Breast epithelium (tissue), 4 donors: ENCODE measurements around the gene S100A14. TPM values are rescaled to one million over a fixed set of nuclear protein-coding genes. Genes with fewer than 3 reads are reported as not detected.

Experiments
- DNase-seq, 2 donors: peaks; one replicate each; pipeline ENCODE4 v3.0.0-alpha.2; 2019; ENCODE audit warnings: low spot score in 2 of 2
- H3K27ac ChIP-seq, 2 donors: fragments of 200-600 bp; sonication (generic) in 1 of 2; one replicate each; pipeline ENCODE4 v1.5.1; 2016 to 2019; ENCODE audit warnings: mild to moderate bottlenecking in 1 of 2
- H3K27me3 ChIP-seq, 2 donors: fragments of 200-600 bp; sonication (generic) in 1 of 2; one replicate each; pipeline versions ENCODE4 v1.5.1 to v1.6.0; 2017 to 2019; ENCODE audit warnings: control low read depth in 1 of 2, mild to moderate bottlenecking in 1 of 2
- H3K36me3 ChIP-seq: fragments of 200-600 bp; one replicate; pipeline ENCODE4 v1.5.1; 2019
- H3K4me1 ChIP-seq, 2 donors: fragments of 200-600 bp; sonication (generic); one replicate each; pipeline ENCODE4 v1.5.1; 2016 to 2019; ENCODE audit warnings: control low read depth in 1 of 2
- H3K4me3 ChIP-seq, 3 donors: fragments of 200-600 bp; sonication (generic); 1 replicate in 2 of 3; 2 replicates in 1 of 3; pipeline ENCODE4 v1.5.1; 2016 to 2019; ENCODE audit warnings: mild to moderate bottlenecking in 3 of 3, moderate library complexity in 2 of 3
- H3K9me3 ChIP-seq, 2 donors: fragments of 200-600 bp; sonication (generic) in 1 of 2; one replicate each; pipeline ENCODE4 v1.5.1; 2016 to 2019; ENCODE audit warnings: control low read depth in 1 of 2
- POLR2A ChIP-seq: fragments of 450-650 bp; IDR thresholded peaks from one replicate; pipeline ENCODE4 v1.6.1; 2016; ENCODE audit warnings: antibody characterized with exemption, mild to moderate bottlenecking, moderate library complexity
- POLR2AphosphoS5 ChIP-seq, 3 donors: sonication (generic); formaldehyde crosslinking; IDR thresholded peaks; one replicate each; pipeline ENCODE4 v1.6.1; 2017; ENCODE audit warnings: antibody characterized with exemption in 3 of 3
- intact Hi-C: fragments of 100-400 bp; cut with DNase I; formaldehyde crosslinking; loops from one replicate; pipeline ENCODE4 v1.15.1; 2023; ENCODE audit warnings: low total_unique reads
- total RNA-seq, 3 donors: library from RNA; depleted of rRNA; stranded (reverse); fragments of >200 nt; gene quantifications; one replicate each; pipeline ENCODE4 v1.1.0, GENCODE V29; 2016
- TF ChIP-seq, protein P1 (sequence below), 3 donors: fragments of 450-650 bp; IDR thresholded peaks; one replicate each; pipeline ENCODE4 v1.5.1; 2016 to 2017; ENCODE audit warnings: antibody characterized with exemption in 3 of 3, mild to moderate bottlenecking in 3 of 3, moderate library complexity in 3 of 3

Gene S100A14
- 10 to 100 TPM in 2 of 3 donors, not detected in 1; 70.1 to 99.2 TPM for total RNA-seq

DNA sequence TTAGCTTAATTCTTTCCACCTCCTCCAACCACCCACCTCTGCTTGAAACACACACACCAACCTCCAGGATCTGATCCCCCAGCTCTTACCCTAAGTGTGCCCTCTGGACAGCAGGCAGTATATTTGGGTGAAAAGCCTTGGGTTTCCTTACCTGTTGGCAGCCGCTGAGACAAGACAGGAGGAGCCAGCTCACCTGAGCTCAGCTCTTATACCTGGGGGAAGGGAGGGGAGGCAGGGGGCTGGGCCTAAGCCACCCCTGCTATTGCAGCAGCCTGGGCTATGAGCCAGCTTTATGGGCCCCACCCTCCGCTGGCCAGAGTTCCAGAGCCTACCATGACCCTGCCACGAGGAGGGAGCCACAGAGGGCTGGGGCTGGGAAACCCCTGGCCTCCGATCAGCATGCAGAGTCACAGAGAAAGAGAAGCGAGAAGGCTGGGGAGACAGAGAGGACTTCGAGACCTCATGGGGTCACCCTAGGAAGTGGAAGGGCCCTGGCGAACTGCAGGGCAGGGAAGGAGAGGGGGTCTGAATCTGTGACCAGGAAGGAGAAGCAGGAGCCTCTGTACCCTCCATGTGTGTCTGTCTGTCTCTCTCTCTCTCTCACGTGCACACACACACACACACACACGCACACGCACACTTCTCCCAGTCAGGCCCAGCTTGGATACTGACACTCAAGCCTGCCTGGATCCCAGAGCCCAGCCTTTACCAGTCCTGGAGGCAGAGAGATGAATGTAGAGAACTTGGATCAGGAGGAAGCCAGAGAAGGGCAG is at the start of gene S100A14:
TSS of gene S100A14 (minus strand) at position 182 of the 773 bp plus-strand sequence. CDS start 467 bp downstream, outside the sequence.
- no peaks in the 10 kb centered on the region for H3K27me3 ChIP-seq
- H3K4me3 ChIP-seq = peak within 1 kb of the TSS in 2 of 3 donors; percentile 19 to 57
- peaks cover 5 to 23% of the 10 kb centered on the region in 2 donors for H3K4me1 ChIP-seq
- intact Hi-C loops = no loop called here
- no peaks in the 10 kb centered on the region for H3K9me3 ChIP-seq
- peak; percentile 73 to 74 for DNase-seq
- TF ChIP-seq POLR2A (no peak), POLR2AphosphoS5 (IDR thresholded peaks at IDR 0.05) (peak in 1 of 3 donors; percentile 10)
- no peaks in the 10 kb centered on the region for H3K36me3 ChIP-seq
- peak within 1 kb of the TSS; percentile 82 to 84 for H3K27ac ChIP-seq

- intact Hi-C loops = loop anchor here (2.0 kb wide), 1 partner anchor 60 kb away; no protein-coding TSS in a partner anchor
- DNase-seq = no peak
- H3K36me3 ChIP-seq = peaks cover 11% of the 10 kb centered on the region
These were observed 47.1 kb upstream of the S100A14 start for GRCh38 chr1:153663211-153663610.

DNA sequence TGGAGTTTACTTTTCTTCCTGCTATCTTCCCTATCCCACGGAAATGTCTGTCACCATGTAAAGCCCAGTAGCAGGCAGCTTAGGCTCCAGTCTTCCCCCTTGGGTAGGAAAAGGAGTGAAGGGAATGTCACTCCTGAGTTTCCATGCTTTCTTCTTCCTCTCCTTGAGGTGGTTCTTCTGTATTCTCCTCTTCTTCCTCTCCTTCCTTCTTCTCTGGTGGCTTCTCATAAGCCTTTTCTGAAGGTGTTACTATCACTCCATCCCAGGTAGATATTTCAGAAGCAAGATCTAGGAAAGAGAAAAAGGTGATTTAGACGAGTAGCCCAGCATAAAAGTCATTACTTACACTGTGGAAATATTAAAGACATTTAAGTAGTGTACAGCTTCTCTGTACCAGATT is 46.1 kb upstream of the S100A14 start:
- intact Hi-C loops = loop anchor here (2.0 kb wide), 1 partner anchor 59 kb away; no protein-coding TSS in a partner anchor
- TF ChIP-seq POLR2A (no peak), POLR2AphosphoS5 (IDR thresholded peaks at IDR 0.05) (no peak)
- TF ChIP-seq, protein P1, sequence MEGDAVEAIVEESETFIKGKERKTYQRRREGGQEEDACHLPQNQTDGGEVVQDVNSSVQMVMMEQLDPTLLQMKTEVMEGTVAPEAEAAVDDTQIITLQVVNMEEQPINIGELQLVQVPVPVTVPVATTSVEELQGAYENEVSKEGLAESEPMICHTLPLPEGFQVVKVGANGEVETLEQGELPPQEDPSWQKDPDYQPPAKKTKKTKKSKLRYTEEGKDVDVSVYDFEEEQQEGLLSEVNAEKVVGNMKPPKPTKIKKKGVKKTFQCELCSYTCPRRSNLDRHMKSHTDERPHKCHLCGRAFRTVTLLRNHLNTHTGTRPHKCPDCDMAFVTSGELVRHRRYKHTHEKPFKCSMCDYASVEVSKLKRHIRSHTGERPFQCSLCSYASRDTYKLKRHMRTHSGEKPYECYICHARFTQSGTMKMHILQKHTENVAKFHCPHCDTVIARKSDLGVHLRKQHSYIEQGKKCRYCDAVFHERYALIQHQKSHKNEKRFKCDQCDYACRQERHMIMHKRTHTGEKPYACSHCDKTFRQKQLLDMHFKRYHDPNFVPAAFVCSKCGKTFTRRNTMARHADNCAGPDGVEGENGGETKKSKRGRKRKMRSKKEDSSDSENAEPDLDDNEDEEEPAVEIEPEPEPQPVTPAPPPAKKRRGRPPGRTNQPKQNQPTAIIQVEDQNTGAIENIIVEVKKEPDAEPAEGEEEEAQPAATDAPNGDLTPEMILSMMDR (IDR thresholded peaks at IDR 0.05) = no peak
- no peak for DNase-seq
- H3K27ac ChIP-seq = no peak overlapping the region
- peaks cover 11% of the 10 kb centered on the region for H3K36me3 ChIP-seq
- H3K27me3 ChIP-seq = no peaks in the 10 kb centered on the region
- H3K9me3 ChIP-seq = no peaks in the 10 kb centered on the region
- no peak overlapping the region for H3K4me3 ChIP-seq
- peaks cover 0 to 4% of the 10 kb centered on the region in 2 donors for H3K4me1 ChIP-seq

More at GRCh38 chr1:153663211-153663610, 47.1 kb upstream of the S100A14 start:
- no peak overlapping the region for H3K4me3 ChIP-seq
- no peak for TF ChIP-seq POLR2AphosphoS5 (IDR thresholded peaks at IDR 0.05)
- TF ChIP-seq, protein P1 (IDR thresholded peaks at IDR 0.05) = no peak
- no peak for TF ChIP-seq POLR2A
- no peaks in the 10 kb centered on the region for H3K9me3 ChIP-seq
- no peak overlapping the region for H3K27ac ChIP-seq
- no peaks in the 10 kb centered on the region for H3K27me3 ChIP-seq
- H3K4me1 ChIP-seq = peaks cover 0 to 4% of the 10 kb centered on the region in 2 donors

GRCh38 chr1:153661111-153661708 is 45.1 kb upstream of the S100A14 start:
- H3K36me3 ChIP-seq = peaks cover 11% of the 10 kb centered on the region
- TF ChIP-seq POLR2A (no peak), POLR2AphosphoS5 (IDR thresholded peaks at IDR 0.05) (no peak)
- TF ChIP-seq, protein P1 (IDR thresholded peaks at IDR 0.05) = no peak
- H3K27ac ChIP-seq = peak overlapping the region in 1 of 2 donors; percentile 10
- H3K4me1 ChIP-seq = peaks cover 0 to 4% of the 10 kb centered on the region in 2 donors
- intact Hi-C loops = no loop called here
- no peaks in the 10 kb centered on the region for H3K9me3 ChIP-seq
- no peak for DNase-seq
- no peaks in the 10 kb centered on the region for H3K27me3 ChIP-seq
- H3K4me3 ChIP-seq = no peak overlapping the region

GRCh38 chr1:153659656-153660055 is 43.5 kb upstream of the S100A14 start:
- intact Hi-C loops = no loop called here
- Histone ChIP-seq H3K9me3 (no peaks in the 10 kb centered on the region), H3K27ac (peak overlapping the region; percentile 93 to 99), H3K36me3 (peaks cover 11% of the 10 kb centered on the region), H3K4me3 (peak overlapping the region in 2 of 3 donors; percentile 67 to 88), H3K4me1 (peaks cover 0 to 4% of the 10 kb centered on the region in 2 donors), H3K27me3 (no peaks in the 10 kb centered on the region)
- no peak for TF ChIP-seq POLR2A
- no peak for TF ChIP-seq POLR2AphosphoS5 (IDR thresholded peaks at IDR 0.05)
- TF ChIP-seq, protein P1 (IDR thresholded peaks at IDR 0.05) = no peak
- no peak for DNase-seq
